HG03571 (cell line): Measurements from ENCODE around the gene FCF1.

ENCODE experiments used
- ATAC-seq: cut with Tn5 transposase; IDR thresholded peaks from one replicate; pipeline ENCODE4 v1.9.1; 2021; ENCODE audit not compliant: unreplicated experiment

Gene FCF1, protein sequence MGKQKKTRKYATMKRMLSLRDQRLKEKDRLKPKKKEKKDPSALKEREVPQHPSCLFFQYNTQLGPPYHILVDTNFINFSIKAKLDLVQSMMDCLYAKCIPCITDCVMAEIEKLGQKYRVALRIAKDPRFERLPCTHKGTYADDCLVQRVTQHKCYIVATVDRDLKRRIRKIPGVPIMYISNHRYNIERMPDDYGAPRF

DNA sequence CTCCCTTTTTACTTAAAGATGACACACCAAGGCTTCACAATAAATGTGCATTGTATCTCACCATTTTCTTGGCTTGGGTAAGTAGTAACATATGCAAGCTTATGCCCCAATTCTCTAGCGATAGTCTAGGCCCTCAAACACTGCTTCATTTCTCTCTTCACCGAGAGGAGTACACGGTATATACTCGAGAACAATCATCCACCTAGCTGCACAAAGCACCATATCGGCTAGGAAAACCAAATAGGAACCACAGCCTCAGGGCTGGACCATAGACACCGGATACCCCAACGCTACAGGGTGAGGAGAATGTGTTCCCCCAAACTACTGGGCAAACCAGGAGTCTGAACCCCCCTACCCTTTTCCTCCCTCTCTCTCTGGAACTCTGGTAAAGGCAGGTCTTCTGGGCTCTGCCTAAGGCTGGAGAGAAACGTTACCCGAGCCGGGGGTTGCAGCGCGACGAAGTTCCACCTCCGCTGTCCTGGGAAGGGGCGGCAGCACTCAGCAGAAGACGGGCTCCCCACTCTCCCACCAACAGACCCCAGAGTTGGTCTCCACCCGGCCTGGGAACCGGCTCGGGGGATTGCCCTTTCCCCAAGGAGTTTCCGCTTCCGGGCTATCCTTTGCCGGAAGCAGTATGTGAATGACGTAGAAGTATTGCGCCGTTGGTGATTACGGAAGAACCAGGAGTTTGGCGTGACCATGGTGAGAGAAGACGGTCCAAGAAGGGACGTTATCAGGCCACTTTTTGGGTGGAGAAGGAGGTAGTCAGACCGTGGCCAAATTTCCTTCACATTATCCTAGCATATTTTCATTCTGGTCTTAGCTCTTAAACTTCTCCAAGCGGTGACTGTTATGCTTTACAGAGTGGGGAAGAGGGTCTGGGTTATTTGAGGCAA is at the start of gene FCF1, which contains the start of gene AREL1:
TSS of gene FCF1 (plus strand) at position 646 of the 896 bp plus-strand sequence. CDS start at position 700, 54 bp downstream.
TSS of gene AREL1 (minus strand) at position 582 of the 896 bp plus-strand sequence. CDS start 27,465 bp downstream, outside the sequence.
- peak; percentile 90 for ATAC-seq

DNA sequence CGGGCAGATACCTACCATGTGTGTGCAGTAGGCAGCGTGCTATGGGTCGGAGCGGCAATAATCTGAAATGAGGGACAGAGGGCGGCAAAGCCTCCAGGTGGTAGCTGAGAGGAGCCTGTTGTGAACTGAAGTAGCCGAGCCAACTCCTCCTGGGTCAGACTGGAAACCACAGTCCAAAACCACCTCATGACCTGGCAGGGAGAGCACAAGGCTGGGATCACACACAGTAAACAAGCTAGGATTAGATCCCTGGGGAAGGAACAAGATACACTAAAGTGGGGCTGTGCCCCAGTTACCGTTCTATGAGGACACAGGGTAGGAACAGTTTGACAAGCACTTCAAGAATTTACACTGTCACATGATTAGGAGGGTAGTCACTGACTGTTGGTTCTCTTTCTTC is 49.1 kb upstream of the FCF1 start:
- ATAC-seq = no peak

DNA sequence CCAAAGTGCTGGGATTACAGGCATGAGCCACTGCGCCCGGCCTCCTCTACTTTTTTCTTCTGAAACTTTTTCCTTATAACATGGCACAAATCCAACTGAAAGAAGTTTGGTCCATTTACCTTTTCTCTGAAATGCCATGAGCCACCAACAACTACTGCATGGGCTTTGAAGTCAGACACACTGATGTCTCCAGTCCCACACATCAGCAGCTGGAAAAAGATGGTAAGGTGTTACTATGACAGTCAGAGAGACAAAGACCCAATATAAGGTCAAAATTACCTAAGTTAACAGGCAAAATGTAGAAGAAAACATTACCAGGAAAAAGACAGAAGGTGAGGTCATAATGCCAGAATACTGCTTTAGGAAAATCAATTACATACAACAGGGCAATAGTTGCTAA is 48.2 kb upstream of the FCF1 start:
- ATAC-seq = no peak

DNA sequence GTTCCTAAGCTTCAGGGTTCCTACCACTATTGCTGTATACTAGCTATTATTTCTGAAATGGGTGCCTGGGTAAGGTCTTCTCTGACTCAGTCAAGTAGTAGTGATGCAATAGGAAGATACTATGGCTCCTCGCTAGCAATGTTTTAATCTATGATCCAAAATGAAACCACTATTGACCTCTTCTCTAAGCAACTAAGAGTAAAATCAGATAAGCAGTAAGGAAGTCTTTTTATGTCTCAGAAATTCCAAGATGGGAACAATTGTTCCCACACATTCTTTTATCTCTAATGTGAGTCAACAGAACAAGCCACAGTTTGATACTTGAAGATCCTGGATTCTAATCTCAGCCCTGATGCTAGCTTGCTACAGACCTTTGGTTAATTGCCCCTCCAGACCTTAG is 45.2 kb upstream of the FCF1 start:
- ATAC-seq = no peak

DNA sequence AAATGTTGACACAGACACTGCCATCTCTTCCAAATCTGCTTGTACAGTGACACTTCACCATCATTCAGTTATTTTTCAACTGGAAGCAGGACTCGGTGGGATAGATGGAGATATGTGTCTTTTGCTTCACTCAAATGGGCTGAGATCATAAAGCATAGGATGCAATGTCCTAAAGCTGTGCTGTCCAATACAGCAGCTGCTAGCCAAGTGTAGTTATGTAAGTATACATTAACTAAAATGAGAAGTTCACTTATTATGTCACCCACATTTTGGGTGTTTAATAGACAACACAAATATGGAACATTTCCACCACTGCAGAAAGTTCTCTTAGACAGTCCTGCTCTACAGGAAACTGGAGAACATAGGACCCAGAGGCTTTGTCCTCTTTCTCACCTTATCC is 43.7 kb upstream of the FCF1 start:
- ATAC-seq = no peak

DNA sequence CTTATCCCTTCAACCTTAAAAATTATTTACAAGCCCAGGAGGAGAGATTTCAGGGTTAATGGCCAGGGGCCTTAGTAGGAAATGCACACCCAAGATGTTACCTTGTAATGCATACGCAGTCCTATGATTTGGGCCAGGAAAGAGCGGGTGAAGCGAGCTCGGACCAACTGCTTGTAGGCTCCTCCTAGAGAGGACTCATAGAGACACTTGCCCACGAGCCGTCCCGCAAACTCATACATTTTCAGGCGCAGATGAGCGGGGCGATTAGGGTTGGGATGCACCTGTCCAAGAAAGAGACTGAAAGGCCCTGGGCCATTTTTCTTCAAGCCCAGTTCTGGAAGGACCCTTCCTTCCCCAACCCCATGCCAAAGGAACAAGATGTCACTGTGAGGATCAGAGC is 43.1 kb upstream of the FCF1 start:
- ATAC-seq = no peak

DNA sequence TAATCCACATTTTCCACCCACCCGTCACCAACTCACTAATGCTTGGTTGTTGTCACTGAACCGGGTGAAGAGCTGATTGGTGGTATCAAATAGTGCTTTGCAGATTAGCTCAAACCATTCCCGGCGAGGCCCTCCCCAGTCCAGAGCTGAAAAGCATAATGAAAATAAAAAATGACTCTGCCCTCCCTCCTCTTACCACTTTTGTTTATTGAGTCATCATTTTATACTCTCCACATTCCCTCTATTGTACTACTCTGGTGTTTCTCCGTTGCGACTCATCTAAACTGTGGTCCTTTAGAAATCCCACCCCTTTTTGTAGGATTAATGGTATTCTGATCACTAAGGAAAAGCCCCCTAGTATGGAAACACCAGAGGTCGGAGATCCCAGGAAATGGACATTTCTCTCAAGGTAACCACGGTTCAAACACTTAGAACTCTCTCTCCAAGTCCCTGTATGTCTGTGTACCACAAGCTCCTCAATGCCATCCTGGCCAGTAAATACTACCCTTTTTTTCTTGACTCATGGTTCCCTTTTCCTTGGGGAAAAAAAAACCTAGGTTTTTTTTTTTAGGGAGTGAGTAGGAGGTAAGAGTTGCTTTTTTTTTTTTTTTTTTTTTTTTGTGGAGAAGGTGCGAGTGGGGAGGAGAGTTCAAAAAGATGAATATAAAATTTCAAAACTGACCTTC is 42.1 kb upstream of the FCF1 start:
- no peak for ATAC-seq

DNA sequence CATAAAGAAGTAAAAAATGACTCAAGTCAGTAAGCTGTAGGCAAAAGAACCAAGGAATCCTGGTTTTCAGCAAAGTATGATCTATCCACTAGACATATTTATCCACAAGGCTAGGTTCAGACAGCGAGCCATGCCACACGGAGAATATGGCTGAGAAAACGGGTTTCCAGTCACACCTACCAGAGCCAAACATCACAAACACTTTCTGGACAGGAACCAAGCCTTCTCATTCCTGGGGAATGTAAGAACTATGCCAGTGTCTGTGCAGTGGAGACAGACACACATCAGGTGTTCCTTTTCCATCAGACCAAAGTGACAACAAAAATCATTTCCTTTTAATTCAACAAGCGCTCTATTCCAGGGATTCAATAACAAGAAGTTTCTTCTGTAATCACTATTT is 41.2 kb upstream of the FCF1 start:
- ATAC-seq = no peak

DNA sequence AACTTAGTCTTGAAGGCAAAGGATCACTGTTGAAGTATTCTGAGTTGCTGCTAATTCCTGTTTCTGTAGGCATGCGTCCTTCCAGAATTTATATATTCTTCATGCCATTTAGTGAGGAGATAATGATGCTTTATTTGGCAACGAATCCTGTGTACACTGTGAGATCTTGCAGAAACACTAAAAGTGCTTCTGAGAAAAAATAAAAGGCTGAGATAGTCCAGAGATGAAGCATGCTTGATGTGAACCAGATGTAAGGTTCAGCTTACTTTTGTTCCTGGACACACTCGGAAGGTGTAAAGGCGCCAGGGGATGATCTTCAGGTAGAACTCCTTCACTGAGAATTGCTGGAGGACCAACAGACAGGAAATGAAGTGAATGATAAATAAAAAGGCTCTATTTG is 39.2 kb upstream of the FCF1 start:
- ATAC-seq = no peak

DNA sequence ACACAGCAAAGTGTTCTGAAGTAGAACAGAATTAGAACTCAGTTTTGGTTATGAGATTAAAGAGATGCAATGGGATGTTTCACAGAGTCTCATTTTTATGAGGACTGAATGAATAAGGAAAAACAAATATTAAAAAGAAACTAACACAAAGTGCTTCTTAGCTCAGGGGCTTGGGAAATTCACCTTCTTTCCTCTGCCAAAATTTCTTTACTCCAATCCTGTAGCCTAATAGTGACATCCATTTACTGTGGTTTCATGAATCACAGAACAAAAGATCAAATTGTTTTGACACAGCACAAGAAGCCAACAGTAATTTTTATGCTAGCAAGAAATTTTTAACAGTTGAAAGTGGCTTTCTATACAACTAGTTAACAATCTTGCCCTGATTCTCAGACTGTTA is 37.7 kb upstream of the FCF1 start:
- no peak for ATAC-seq

DNA sequence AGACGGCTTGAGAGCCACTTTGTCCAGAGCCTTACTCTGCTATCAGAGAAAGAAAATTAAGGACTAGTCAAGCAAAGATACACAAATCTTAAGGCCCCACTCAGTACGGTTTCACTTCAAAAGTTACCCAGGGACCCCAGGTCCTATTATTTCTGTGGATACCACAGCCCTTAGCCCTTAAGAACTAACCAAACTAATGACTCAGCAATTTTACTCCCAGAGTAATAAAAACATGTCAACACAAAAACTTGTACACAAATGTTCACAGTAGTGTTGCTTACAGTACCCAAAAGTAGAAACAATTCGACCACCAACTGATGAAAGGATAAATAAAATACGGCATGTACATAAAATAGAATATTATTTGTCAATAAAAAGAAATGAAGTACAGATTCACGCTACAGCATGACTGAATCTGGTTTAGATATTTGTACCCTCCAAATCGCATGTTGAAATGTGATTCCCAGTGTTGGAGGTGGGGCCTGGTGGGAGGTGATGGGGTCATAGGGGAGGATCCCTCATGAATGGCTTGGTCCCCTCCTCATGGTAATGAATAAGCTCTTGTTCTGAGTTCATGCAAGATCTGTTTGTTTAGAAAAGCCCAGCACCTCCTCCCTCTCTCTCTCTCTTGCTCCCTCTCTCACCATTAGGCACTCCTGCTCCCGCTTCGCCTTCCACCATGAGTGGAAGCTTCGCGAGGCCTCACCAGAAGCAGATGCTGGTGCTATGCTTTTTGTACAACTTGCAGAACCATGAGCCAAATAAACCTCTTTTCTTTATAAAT is 30.6 kb upstream of the FCF1 start:
- ATAC-seq = no peak

DNA sequence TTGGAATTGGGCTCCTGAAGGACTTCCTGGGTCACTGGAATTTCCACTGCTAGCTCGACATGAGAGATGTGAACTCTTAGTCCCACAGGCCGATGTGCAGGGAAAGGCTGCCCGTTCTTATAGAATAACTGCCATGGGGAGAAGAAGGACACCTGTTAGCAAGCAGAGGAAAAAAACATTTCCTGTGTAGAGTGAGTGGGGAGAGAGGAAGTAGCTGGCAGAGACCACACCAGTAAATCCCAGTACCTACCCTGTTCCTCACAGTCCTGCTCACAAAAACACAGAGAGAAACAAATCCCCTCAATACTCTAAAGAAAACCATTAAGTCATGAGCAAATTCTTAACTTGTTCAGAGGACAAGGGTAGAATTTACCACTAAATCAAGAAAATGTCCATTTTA is 29.5 kb upstream of the FCF1 start:
- ATAC-seq = no peak

DNA sequence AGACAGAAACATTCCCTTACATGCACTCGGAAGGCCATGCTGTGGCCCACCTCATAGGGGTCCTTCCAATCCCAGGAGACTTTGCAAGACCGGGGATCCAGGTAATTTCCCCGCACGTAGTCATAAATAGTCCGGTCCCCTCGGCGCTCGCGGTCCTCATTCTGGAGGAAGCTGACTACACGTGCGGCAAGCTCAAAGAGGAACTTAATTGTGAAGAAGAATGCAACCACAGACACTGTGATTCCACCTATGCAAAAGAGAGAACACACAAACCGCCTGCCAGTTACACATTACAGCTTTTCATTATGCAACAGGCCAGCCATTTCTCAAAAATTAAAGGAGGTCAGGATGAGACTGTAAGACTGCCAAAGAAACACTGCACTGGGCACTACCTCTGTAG is 28.5 kb upstream of the FCF1 start:
- ATAC-seq = peak; percentile 76

DNA sequence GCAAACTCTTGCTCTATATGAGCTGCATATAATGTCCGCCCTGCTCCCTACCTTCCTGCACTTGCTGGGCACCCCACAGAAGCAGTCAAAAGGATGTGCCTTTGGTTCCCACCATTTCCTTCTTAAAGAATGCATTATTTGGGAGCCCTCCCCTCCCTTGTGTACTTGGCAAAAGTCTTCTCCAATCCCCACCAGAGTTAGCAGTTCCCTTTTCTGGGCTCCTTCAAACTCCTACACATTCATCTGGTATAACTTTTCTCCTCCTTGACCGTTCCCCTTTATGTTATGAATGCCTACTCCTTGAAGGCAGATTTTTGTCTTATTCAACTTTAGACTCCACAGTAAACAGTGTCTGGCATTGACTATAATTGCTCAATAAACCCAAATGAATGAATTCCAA is 27.9 kb upstream of the FCF1 start:
- no peak for ATAC-seq

DNA sequence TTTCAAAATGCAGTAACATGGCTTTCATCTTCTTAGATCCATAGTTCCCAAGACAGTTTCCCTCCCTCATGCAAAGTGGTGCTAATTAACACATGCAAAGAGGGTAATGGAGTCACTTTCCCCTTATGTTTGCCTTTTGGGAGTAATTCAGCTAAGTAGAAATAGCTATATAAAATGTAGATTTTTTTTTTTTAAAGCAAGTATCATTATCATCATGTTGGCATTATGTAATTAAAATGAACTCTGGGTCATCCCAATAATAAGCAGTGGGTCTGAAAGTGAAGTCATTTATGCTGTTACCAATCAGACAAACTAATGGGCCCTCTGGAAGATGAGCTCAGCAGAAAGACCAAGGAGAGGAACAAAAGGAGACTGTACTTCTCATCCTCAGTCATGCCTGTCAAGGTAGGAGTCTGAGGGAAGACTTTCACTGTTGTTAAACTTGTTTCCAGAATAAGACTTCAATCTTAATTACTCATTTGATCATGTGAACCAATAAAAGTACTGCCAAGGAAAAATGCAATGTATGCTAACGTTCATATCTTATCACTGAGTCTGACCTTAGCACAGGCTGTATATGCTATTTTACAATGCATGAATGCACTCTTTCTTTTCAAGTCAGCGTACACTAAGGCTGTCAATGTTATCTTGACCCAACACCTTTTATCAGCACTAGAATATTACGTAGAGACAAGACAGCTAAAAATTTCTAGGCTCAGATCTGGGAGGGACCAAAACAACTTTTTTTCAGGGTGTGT is 26.8 kb upstream of the FCF1 start:
- no peak for ATAC-seq

DNA sequence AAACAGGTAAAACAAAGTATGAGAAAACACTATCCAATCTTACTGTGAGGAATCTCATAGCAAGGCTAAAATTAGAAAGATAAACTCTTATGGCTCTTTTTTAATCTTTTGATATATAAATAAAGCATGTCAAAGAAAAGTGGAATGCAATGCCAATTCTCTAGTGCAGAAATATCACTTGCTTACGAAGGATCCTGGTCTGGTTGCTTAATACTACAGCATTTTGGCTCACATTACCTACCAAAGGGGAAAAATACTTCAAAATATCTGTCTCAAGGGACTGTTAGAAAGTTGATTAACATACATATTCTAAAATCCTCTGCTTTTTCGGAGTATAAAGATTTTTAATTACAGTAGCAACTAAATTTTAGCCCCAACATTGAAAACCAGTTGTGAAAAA is 21.5 kb upstream of the FCF1 start:
- no peak for ATAC-seq

DNA sequence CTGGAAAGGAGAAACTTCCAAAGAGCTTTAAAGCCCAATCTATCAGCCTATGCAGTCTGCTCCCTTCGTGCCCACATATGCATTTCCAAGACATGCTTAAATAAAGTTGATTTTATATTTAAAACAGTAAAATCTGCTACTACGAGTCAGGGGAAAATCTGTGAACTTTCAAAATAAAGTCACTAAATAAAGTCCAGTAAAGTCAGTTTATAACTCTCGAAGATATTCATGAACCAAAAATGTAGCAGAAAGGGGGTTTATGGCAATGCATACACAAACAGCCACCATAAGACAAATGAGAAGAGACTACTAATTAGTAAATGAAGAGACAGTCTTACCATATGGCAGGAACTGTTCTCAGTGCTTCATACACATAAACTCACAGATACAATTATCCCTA is 19.8 kb upstream of the FCF1 start:
- no peak for ATAC-seq

DNA sequence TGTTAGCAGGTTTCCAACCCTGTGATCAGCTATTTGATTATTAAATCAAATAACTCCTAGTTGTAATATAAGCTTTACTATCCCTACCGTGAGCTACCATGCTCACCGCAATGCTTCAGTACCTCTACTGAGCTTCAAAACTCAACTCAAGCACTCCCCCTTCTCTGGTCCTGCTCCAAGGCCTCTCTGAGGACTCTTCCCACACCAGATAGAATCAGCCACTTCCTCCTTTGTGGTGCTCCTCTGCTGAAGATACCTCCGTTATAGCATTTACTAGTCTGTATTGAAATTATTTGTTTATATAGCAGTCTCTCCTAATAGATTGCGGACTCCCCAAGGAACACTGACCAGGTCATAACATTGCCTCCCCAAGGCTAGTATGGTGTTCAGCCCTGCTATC is 17.5 kb upstream of the FCF1 start:
- no peak for ATAC-seq

DNA sequence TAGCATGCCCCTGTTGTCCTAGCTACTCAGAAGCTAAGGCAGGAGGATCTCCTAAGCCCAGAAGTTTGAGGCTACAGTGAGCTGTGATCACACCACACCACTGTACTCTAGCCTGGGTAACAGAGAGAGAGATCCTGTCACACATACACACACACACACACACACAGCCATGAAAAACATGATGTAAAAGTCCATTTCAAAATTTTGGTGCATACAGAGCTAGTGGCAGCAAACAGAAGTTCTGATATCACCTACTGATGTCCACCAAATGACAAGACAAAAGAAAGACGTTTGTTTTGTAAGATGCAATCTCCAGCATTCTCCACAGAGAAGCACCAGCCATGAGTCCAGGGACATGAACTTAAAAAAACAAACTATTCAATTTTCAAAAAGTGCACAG is 15.9 kb upstream of the FCF1 start:
- ATAC-seq = no peak

DNA sequence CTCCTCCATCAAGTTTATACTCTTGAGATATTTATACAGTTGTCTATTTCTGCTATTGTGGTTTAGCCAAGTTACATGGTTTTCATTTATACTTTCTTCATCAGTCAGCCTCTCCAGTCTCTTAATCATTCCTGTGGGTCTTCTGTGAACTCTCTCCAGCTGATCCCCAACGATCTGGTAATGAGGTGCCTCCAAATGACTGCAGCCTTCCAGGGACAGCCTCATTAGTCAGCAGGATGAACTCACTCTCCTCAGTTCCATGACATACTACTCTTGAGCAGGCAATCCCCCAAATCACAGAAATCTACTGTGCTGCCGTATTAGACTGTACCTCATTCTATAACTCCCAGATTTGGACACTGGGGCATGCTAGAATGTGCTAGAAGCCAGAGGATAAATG is 15.4 kb upstream of the FCF1 start:
- no peak for ATAC-seq
